Measurements from ENCODE around the gene PHF21B.
"Not testable (repeated sequence)": the region's sequence is repeated elsewhere in the genome, so short reads cannot be mapped to it uniquely, and the experiment has no call there.

DNA sequence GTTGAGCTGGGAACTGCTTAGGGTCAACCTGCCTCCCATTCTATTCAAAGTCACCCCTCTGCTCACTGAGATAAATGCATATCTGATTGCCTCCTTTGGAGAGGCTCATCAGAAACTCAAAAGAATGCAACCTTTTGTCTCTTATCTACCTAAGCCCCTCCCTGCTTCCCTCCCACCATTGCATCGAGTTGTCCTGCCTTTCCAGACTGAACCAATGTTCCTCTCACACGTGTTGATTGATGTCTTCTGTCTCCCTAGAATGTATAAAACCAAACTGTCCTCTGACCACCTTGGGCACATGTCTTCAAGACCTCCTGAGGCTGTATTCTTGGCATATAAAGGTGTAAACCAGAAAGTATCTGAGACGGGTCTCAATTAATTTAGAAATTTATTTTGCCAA is 42.9 kb upstream of the PHF21B start:
- TF ChIP-seq, protein P1, sequence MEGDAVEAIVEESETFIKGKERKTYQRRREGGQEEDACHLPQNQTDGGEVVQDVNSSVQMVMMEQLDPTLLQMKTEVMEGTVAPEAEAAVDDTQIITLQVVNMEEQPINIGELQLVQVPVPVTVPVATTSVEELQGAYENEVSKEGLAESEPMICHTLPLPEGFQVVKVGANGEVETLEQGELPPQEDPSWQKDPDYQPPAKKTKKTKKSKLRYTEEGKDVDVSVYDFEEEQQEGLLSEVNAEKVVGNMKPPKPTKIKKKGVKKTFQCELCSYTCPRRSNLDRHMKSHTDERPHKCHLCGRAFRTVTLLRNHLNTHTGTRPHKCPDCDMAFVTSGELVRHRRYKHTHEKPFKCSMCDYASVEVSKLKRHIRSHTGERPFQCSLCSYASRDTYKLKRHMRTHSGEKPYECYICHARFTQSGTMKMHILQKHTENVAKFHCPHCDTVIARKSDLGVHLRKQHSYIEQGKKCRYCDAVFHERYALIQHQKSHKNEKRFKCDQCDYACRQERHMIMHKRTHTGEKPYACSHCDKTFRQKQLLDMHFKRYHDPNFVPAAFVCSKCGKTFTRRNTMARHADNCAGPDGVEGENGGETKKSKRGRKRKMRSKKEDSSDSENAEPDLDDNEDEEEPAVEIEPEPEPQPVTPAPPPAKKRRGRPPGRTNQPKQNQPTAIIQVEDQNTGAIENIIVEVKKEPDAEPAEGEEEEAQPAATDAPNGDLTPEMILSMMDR (IDR thresholded peaks at IDR 0.05) = not testable (repeated sequence)
- not testable (repeated sequence) for TF ChIP-seq POLR2A (IDR thresholded peaks at IDR 0.05)
